C4-2B (cell line): ENCODE measurements around the gene ETV6.

Experiments used
- ZFX ChIP-seq: fragments of 450-650 bp; IDR thresholded peaks from 2 replicates; pipeline ENCODE4 v1.6.1; 2017
- TF ChIP-seq, protein P1 (sequence below): fragments of 450-650 bp; conservative IDR thresholded peaks from 2 replicates; pipeline ENCODE4 v1.5.1; 2017; ENCODE audit warnings: mild to moderate bottlenecking

DNA sequence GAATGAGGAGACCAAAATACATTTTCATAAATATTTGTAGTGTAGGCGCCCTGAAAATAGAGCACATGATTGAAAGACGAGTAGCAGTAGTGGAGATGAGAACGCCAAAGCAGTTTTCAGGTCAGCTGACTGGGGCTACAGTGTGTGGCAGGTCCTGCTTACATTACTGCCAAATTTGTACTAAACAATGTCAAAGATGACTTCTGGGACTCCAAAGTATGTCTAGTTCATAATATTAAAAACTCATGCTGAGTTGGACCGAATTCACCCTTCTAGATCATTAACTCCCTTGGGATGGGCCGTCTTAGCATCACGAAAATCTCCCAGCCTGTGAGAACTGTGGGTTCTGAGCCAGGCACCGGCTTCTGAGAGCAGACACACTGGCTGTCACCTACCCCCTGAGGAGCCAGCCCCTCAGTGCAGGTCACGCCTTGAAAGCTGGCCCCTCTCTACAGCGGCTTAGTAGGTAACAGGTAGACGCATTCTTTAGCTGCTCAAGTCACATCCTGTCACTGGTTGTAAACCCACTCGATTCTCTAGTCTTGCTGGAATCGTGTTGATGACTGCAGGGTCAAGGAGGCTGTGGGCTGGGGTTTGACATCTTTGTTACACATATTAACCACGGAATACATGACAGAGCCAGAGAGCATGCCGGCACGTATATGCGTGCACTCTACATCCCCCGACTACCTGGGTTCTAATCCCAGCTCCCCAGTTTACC is 210.4 kb downstream of the ETV6 start:
- TF ChIP-seq, protein P1, sequence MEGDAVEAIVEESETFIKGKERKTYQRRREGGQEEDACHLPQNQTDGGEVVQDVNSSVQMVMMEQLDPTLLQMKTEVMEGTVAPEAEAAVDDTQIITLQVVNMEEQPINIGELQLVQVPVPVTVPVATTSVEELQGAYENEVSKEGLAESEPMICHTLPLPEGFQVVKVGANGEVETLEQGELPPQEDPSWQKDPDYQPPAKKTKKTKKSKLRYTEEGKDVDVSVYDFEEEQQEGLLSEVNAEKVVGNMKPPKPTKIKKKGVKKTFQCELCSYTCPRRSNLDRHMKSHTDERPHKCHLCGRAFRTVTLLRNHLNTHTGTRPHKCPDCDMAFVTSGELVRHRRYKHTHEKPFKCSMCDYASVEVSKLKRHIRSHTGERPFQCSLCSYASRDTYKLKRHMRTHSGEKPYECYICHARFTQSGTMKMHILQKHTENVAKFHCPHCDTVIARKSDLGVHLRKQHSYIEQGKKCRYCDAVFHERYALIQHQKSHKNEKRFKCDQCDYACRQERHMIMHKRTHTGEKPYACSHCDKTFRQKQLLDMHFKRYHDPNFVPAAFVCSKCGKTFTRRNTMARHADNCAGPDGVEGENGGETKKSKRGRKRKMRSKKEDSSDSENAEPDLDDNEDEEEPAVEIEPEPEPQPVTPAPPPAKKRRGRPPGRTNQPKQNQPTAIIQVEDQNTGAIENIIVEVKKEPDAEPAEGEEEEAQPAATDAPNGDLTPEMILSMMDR, result no peak
- no peak for TF ChIP-seq ZFX
